ENCODE measurements around the gene MYO1D.

The MYO1D gene

DNA sequence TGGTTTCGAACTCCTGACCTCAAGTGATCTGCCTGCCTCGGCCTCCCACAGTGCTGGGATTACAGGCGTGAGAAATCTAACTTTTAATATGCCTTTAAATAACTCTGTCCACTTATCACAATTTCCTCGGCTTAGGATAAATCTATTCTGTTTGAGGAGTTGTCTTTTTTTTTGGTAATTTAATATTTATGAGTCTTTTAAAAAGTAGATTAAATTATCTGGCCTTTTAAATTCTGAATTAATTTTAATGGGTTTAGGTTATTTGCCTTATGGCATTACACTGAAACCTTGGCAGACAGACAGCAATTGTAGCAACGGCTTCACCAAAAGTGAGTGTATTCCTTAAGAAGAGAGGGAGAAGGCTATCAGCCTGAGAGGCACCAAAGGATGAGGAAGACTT, 66.2 kb downstream of the MYO1D start:
- no peak for DNase-seq

DNA sequence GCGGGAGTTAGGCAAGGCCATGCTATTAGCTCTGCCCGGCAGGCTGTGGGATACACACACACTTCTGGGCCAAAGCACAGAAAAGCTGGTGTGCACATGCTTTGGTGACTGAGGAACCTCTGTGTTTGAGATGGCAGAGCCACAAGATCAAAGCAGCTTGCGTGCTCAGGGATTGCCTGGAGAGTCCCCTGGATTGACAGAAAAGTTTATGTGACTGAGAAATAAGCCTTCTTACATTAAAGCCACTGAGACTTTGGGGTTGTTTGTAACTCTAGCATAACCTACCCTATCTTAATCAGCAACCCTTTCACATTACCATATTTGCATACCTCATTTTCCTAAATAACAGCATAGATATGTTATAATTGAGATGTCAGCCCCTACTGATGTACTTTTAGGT, 69.3 kb downstream of the MYO1D start:
- DNase-seq: no peak

DNA sequence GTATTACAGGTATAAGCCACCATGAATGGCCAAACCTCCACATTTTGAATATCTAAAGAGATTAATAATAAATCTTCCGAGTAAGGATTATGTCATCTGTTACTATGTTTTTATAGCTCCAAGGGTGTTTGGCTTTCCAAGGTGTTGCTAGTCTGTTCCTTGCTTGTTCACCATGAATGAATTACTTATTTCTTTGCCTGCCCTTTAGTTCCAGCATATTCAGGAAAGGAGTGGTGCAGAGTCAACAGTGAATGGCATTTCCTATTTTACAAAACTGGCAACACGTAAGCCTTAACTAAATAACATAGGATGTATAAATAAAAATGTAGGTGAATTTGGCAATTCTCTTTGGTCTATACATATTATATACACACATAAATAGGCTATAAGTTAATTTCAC, 70.3 kb downstream of the MYO1D start:
- no peak for DNase-seq

DNA sequence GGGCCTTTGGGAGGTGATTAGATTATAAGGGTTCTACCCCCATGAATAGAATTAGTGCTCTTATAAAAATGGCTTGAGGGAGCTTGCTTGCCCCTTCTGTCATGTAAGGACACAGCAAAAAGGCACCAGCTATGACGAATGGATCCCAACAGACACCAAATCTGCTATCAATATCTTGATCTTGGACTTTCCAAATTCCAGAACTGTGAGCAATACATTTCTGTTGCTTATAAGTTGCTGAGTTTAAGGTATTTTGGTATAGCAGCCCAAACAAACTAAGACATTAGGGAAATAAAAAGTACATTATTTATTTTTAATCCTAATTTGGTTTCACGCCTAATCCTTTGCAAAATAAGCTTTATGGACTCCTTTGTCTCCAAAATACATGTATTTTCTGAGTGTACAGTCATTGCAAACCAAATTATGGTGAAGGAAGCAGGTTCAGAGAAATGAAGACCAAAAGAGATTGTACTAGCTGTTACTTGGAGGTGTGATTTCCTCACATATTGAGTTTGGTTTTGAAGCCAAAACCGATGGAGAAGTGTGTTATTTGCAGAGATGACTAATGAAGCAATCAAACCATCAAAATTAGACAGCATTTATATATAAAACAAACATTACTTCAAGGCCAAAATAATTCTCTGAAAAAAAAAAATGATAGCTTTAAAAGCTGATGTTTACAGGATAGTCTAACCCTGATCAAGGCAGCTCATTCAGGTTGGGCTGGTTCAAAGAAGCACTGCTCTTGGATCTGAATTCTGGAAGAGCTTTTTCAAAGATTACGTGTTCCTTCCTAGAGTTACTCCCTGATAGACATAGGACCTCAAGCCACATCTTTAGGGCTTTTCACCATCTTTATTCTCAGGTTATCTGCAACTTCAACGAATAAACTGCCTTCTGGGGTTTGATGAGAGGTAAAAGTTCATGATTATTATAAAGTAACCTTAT, 71.6 kb downstream of the MYO1D start:
- no peak for DNase-seq

DNA sequence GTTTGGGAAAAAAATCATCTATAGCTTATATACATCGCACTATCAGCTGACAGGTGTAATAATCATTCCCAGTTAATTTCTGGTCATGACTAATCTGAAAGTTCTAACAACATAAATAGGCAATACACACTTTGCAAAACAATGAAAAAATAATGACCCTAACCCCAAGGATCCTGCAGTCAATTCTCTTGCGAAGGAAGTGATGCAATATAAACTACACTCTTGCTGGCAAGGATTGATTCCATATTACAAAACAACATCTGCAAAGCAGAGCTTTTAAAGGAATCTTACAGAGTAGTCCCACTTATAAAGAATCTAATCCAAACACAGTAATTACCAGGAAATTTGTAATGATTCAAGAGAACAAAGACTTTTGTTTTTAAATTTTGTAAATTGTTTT, 73.4 kb downstream of the MYO1D start:
- no peak for DNase-seq

DNA sequence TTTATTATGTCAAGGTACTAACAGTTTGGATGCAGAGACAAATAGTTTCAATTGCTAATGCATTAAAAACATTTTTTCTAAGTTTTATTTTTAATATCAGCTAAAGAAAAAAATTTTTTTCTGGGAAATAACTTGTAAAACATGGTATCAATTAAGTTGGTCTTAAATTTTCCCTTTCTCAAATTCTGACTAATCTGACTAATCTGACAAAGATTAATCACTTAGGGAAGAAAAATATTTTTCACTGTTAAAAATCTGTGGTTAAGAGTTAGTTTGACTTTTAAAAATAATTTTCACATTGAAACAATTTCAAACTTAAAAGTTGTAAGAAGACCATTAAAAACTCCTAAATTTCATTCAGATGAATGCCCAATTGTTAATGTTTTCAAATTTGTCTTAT, 74.6 kb downstream of the MYO1D start:
- no peak for DNase-seq

DNA sequence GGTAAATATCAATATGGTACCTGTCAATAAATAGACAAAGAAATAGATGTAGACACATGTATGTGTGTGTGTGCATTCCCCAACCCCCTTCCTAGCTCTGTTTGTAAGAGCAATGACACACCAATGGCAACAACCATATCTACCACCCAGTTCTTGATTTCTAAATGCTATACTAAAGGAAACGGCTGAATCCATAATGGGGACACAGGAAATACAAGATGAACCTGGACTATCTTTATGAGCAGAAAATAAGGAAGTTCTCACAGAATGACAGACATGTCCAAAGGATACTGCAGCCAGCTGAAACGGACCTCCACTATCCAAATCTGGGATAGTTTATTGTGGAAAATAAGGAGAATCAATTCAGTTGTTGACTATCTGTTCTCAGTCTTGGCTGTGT, 75.3 kb downstream of the MYO1D start:
- no peak for DNase-seq

DNA sequence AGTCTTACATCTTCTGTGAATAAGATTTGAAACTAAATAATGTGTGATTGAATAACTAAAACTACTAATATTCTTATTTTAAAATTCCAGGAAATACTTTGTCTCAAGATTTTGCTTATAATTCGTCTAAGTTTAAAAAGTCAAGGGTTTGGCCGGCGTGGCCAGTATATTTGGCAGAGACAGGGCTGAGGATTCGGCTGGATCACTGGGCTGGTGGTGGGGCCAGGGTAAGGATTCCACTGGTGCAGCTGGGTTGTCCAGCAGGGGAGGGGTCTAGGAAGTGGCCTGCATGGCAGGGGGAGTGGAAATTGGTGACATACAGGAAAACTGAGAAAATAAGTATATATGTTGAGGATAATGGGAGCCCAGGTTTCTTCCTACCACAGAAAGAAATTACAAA, 75.7 kb downstream of the MYO1D start:
- no peak for DNase-seq

DNA sequence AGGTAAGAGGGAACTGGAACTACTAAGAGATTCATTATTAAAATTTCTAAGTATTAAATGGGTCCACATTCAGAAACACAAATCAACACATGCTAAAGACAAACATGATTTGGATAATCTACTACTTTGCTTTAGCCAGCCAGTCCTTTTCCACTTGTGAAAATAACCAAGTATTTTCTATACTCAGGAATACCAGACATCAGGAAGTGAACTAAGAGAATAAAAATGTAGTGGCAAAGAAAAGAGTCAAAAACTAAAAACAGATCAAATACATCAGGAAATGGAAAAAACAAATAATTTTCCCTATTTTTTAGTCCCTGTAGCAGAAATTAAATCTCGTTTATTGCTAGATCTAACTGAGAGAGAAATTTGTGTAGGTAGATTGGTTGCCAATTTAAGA, 78.0 kb downstream of the MYO1D start:
- DNase-seq: no peak

DNA sequence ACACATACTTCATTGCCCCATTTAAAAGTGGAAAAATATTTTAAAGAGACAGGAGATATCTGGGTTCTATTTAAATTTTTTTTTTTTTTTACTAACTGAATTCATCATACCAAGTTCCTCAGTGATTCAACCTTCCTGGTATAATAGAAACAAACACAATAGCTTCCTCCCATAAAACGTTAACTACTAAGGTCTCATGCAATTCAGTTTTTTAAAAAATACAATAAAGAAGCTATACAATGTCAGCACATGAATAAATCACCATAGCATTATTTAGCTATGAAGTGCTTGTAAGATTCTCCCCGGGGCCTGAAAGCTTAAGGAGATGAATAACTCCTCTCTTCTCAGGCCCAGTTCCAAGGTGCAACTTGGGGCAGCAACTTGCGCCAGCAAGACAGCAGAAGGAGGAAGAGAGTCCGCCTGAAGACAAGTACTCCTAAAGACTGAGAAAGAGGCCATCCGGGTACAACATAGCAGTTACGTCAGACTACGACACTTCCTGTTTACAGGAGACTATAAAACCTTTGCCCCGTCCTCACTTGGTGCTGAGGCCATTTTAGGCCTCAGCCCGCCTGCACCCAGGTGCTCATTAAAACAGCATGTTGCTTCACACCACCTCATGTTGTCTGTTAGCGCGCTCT, 81.5 kb downstream of the MYO1D start:
- DNase-seq: no peak

DNA sequence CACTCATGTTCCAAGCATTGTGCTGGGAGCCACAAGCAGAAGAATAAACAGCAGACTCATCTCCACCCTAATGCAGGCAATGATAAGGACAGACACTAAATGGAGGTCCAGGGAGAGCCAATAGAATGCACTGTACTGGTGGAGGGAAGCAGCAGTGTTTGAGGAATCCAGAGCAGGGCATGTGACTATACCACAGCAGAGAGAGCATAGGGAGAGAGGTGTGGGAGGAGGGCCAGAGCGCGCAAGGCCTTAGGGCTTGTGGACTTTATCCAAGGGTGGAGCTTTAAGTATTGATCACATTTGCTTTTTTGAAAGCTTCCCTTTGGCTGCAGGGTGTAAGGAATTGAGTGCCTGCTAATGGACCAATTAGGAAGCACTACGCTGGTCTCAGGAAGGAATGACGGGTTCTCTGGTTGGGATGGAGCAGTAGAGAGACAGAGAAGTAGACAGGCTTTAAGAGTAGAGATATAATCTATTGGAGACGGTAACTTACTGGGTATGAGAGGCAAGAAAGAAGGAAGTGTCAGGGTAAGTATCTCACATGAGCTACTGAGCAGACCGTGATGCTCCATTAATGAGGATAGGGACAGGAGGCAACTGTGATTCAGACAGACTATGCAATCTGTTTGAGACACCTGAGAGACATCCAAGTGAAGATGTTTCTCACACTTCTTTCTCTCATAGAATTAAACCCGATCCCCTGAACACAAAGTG, 82.2 kb downstream of the MYO1D start:
- no peak for DNase-seq

DNA sequence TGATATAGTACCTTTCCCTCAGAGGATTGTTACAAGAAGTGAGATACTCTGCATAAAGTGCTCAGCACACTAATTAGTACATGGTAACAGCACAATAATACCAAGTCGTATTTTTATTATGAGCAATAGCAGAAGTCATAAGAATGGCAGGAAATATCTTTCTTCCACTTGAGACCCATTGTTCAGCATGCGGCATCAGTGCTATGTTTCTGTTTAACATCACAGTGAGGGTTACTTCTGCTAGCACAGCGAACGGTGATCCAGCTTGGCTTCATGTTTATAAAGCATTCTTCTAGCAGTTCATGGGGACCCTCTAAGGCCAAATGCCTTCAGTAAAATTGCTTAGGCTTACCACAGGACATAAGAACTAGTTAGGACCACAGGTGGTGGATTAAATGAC, 83.1 kb downstream of the MYO1D start:
- DNase-seq: no peak

DNA sequence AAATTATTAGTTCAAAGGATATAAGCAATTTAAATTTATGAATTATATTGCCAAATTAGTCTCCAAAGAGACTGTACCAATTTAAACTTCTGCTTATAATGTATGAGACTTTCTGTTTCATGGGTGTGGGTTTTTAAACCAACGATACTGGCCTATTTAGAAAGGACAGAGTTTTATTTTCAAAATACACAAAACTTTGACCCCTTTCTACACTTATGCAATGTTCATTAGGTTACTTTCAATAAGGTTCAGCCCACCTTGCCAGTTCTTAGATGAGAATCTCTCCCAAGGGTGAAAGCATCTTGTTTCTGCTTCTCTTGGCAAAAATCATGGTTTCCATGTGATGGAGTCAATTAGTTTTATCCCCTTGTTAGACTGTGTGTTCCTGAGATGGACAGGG, 84.7 kb downstream of the MYO1D start:
- no peak for DNase-seq

DNA sequence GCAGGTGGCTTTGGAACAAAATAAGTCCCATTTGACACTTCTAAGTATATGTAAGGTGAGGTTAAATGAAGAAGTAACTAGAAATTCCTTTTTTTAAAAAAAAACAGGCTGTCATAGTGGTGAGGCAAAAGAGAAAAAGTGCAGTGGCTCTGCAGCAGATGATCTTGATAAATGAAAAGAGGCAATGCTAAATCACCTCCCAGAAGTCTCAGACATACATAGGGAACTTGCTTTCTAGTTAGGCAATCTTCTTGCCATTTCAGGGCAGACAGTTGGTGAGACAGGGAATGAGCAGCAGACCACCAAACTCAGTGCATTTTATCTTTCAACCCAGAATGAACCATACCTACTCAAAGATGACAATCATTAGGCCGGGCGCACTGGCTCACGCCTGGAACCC, 90.8 kb downstream of the MYO1D start:
- DNase-seq: no peak

DNA sequence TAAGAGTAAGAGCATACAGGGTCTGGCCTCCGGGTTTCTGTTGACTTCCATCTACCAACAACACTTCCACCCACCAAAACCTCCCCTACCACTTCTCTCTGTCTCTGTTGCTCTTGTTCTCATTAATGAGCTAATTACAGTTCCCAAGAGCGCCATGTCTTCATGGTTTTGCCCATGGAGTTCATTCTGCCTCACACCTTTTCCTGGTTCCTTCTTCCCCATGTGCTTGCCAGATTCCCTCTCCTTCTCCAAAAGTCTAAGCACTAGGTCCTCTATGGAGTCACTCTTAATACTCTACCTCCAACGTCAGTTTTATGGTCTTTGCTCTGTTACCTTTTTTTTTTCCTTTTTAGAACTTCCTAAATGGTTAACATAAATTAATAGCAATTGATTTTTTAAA, 92.8 kb downstream of the MYO1D start:
- DNase-seq: no peak

DNA sequence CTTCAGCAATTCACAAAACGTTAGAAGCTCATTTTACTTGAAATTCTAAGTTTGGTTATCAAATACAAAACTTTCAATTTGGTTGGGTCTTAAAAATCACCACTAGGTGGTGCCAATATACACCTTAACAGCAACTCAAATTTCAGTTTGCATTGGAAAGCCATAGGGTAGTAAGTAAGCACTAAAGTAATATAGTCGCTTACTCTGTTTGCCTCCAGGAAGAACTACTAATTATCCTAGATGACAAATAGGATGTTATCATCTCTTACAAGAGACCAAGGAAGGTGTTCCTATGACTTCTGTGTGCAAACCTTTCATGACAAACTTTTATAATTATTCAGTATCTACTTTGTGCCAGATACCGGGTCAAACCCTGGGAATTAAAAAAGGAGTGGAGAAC, 93.3 kb downstream of the MYO1D start:
- no peak for DNase-seq

DNA sequence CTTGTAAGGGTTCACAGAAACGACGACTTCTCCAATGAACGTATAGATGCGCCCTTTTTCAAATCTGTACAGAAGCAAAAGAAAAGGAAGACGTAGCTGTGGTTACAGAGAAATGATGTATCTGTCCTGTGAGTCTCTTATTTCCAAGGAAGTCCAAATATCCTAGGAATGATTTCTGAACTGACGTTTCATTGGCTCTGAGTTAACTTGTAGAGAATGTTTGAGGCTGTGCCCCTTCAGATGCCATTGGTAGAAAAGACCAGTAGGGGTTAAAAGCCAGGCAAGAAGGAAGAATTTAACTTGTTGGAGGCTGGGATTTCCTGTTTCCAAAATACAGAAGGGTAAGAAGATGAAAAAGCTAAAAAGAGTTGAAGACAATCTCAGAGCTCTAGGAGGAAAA, 96.2 kb downstream of the MYO1D start:
- DNase-seq: no peak

DNA sequence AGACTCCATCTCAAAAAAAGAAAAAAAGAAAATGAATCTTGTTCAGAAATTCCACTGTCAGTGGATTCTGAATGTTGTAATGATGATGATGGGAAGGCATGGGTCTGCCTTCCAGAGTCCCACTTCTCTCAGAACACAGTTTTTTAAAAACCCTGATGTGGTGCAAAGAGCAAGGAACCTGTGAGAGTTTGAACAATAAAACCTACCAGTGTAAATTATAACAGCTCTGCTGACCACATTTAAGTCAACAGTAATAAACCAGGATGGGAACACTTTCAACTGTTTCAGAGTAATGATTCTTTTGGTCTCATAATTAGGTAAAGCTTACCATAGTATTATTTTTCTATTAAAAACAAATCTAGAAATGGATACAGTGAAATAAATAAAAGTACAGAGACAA, 99.0 kb downstream of the MYO1D start:
- DNase-seq: no peak

DNA sequence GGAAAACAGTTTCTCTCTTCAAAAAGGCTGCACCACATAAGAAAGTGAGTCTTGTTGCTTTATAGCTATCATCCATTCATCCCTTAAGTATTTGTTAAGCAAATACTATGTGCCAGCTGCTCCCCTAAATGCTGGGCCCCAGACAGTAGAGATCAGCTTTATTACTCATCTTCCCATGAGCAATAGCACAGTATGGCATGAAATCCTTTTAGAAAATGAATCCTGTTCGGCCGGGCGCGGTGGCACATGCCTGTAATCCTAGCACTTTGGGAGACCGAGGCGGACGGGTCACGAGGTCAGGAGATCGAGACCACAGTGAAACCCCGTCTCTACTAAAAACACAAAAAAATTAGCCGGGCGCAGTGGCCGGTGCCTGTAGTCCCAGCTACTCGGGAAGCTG, 99.5 kb downstream of the MYO1D start:
- DNase-seq: no peak

DNA sequence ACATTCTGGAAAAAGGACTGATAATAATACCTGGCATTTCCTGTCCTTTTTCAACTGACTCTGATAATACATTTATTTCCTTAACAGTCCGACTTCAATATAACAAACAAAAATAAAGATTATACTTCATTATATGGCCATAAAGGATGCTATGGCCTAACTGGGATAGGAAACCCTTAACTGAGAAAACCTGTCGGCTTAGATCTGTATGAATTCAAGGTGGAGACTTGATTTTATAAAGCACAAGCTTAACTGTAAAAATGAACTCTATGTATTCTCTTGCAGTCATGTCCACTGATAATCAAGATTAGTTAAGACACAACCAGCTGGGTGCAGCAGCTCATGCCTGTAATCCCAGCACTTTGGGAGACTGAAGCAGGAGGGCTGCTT, 102.2 kb downstream of the MYO1D start:
- DNase-seq: no peak

DNA sequence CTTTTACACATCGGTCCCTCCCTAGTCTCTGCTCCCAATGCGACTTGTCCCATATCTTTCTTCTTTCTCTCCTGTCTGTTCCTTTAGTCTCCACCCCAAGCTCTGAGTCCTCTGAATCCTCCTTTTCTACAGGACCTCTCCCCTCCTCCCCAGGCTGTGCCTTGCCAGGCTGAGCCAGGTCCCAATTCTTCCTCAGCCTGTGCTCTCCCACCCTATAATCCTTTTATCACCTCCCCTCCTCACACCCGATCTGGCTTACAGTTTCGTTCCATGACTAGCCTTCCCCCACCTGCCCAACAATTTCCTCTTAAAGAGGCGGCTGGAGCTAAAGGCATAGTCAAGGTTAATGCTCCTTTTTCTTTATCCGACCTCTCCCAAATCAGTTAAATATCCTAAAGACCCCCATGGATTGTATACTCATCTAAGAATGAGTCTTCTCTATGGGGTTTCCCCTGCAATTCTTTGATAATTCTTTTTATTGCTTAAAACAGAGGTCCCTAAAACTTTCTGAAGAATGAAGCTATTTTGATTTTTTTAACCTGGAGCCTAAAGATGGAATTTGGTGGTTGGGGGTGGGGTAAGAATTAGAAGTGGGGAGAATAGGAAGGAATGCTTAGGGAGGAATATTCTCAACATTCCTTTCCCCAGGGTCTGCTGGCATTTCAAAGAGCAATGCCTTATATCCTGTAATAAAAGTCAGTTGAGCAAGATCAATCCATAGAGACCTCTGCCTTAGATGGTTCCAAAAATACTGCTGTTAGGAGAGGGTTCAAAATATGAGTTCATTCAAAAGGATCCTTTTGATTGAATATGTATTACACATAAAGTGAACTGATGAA, 102.8 kb downstream of the MYO1D start:
- no peak for DNase-seq

DNA sequence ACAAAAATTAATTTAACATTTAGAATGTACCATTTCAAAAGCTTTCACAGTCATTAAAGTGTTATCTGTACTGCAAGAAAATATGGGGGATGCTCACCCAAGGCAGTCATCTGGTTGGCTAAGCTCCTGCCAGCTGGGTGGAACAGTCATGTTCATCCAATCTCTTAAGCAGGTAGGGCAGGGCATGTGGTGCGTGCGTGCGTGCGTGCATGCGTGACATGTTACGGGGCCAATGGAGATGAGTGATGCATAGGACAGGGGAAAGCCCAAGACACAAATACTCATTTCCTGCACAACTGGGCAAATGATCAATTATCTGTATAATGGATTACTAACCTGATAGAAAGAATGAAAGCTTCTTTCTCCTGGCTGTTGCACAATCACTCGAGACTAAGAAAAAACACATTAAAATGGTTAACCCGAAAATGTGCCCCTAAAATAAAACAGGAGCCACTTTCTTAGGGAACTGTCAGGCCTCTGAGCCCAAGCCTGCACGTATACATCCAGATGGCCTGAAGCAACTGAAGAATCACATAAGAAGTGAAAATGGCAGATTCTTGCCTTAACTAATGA, 104.4 kb downstream of the MYO1D start:
- DNase-seq: no peak

DNA sequence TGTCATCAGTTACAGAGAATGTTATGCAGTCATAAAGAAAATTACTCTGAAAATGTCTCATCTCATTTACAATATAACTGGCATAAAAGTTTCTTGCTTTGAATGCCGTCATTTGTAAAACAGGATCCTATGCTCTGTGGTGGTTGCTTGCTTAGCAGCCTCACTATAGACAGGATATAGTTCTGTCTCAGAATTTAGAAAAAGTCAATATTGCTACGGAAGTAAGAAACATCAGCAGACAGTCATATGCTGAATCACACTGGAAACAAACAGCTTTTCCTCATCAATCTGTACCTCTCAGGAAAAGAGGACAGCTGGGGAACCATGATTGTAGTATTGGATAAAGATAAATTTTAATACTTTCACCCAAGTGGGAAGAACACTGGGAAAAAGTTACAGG, 105.5 kb downstream of the MYO1D start:
- DNase-seq: no peak
